ENCODE data around the gene TUFM.
"Not testable (repeated sequence)": the region's sequence is repeated elsewhere in the genome, so short reads cannot be mapped to it uniquely, and the experiment has no call there.

TUFM gene

GRCh38 chr16:28846080-28846932 is at the start of gene TUFM:
Gene TUFM, minus strand, starts transcription at chr16:28846348. Its CDS starts 79 bp downstream, at chr16:28846269.
- peak; percentile 99 for DNase-seq

- no peak for DNase-seq
Observed at GRCh38 chr16:28895609-28896008, 49.5 kb upstream of the TUFM start.

- DNase-seq: no peak
Observed at GRCh38 chr16:28893291-28893690, 47.1 kb upstream of the TUFM start.

GRCh38 chr16:28891964-28892890 is 46.1 kb upstream of the TUFM start:
- DNase-seq: no peak

- not testable (repeated sequence) for DNase-seq
Observed at GRCh38 chr16:28890355-28890754, 44.2 kb upstream of the TUFM start.

GRCh38 chr16:28886945-28887344 is 40.8 kb upstream of the TUFM start:
- DNase-seq: no peak

GRCh38 chr16:28884045-28884444 is 37.9 kb upstream of the TUFM start:
- DNase-seq: no peak

GRCh38 chr16:28883221-28883996 is 37.3 kb upstream of the TUFM start:
- DNase-seq: no peak

- DNase-seq: no peak
Observed at GRCh38 chr16:28882551-28883160, 36.5 kb upstream of the TUFM start.

- not testable (repeated sequence) for DNase-seq
Observed at GRCh38 chr16:28881565-28881964, 35.4 kb upstream of the TUFM start.

GRCh38 chr16:28880955-28881354 is 34.8 kb upstream of the TUFM start:
- DNase-seq: no peak

- no peak for DNase-seq
Observed at GRCh38 chr16:28880589-28880915, 34.4 kb upstream of the TUFM start.

- DNase-seq: peak; percentile 82
Observed at GRCh38 chr16:28879841-28880588, 33.9 kb upstream of the TUFM start.

GRCh38 chr16:28879261-28879840 is 33.2 kb upstream of the TUFM start:
- DNase-seq: no peak

GRCh38 chr16:28878083-28878926 is 32.2 kb upstream of the TUFM start, which contains the start of gene ATP2A1:
Gene ATP2A1, plus strand, starts transcription at chr16:28878488. Its CDS starts 184 bp downstream, at chr16:28878672.
- no peak for DNase-seq

GRCh38 chr16:28877655-28878000 is 31.5 kb upstream of the TUFM start:
- DNase-seq: no peak

GRCh38 chr16:28876973-28877654 is 31.0 kb upstream of the TUFM start:
- DNase-seq: no peak

GRCh38 chr16:28876019-28876659 is 30.0 kb upstream of the TUFM start:
- DNase-seq: no peak

Measured in DMS79 (cell line).